Measurements from ENCODE around the gene GSPT1.

GSPT1 gene

DNA sequence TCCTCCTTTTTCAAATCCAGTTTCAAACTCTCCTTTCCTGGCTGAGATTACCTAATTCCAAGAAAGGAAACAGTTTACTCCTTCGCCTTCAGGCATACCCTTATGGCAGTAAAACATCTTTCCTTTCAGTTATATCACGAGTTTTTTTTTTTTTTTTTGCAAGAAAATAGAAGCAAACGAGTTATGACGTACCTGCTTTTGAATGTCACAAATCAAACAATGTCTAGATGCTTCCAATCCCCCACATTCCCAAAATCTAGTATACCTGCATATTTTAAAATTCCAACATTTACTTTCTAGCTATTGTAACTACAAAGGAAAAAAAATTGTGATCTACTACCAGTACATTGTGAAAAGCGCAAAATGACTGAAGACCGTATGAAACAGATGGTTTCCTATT, 28.9 kb downstream of the GSPT1 start:
- no peak for ATAC-seq
- TF ChIP-seq ZFP3 (CRISPR knock-in tag; IDR thresholded peaks at IDR 0.05): no peak
- TF ChIP-seq ZNF565 (CRISPR knock-in tag; conservative IDR thresholded peaks at IDR 0.05; ENCODE audit: low read depth): no peak
- no peak for TF ChIP-seq ARNTL (CRISPR knock-in tag; IDR thresholded peaks at IDR 0.05; ENCODE audit: borderline replicate concordance, low read depth)
- no peak for TF ChIP-seq ISL1 (CRISPR knock-in tag; IDR thresholded peaks at IDR 0.05)
- no peak for TF ChIP-seq ESRRG (CRISPR knock-in tag; IDR thresholded peaks at IDR 0.05)
- TF ChIP-seq, protein P1, sequence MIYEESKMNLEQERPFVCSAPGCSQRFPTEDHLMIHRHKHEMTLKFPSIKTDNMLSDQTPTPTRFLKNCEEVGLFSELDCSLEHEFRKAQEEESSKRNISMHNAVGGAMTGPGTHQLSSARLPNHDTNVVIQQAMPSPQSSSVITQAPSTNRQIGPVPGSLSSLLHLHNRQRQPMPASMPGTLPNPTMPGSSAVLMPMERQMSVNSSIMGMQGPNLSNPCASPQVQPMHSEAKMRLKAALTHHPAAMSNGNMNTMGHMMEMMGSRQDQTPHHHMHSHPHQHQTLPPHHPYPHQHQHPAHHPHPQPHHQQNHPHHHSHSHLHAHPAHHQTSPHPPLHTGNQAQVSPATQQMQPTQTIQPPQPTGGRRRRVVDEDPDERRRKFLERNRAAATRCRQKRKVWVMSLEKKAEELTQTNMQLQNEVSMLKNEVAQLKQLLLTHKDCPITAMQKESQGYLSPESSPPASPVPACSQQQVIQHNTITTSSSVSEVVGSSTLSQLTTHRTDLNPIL (CRISPR knock-in tag; IDR thresholded peaks at IDR 0.05; ENCODE audit: low read depth): no peak
- no peak for TF ChIP-seq CSDC2 (CRISPR knock-in tag; IDR thresholded peaks at IDR 0.05)
- no peak for TF ChIP-seq SNAI2 (CRISPR knock-in tag; IDR thresholded peaks at IDR 0.05)
- TF ChIP-seq ZC3H10 (CRISPR knock-in tag; IDR thresholded peaks at IDR 0.05): no peak
- TF ChIP-seq ZFP30 (CRISPR knock-in tag; IDR thresholded peaks at IDR 0.05): no peak
- no peak for TF ChIP-seq TOX (CRISPR knock-in tag; IDR thresholded peaks at IDR 0.05; ENCODE audit: borderline replicate concordance)
- TF ChIP-seq ZNF8 (CRISPR knock-in tag; IDR thresholded peaks at IDR 0.05): no peak

DNA sequence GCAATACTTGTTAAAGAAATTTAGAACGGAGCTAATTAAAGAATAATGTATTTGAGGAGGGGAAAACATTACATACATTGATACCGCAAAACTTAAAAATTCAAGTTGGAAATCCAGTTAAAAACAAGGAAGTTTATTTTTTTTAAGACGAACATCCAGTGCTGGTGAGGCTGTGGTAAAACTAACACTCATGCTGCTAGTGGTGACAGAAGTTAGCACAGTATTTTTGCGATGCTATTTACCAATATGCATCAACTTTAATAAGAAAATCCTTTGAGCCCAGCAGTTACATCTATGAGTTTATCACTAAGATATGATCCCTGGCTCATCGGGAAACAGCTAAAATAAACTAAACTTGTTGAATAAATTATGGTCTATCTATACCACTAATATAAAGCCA, 31.7 kb downstream of the GSPT1 start:
- ATAC-seq: no peak
- TF ChIP-seq ZNF565 (CRISPR knock-in tag; conservative IDR thresholded peaks at IDR 0.05; ENCODE audit: low read depth): no peak
- TF ChIP-seq OSR1 (CRISPR knock-in tag; IDR thresholded peaks at IDR 0.05): no peak
- TF ChIP-seq ARNTL (CRISPR knock-in tag; IDR thresholded peaks at IDR 0.05; ENCODE audit: borderline replicate concordance, low read depth): no peak
- no peak for TF ChIP-seq ESRRG (CRISPR knock-in tag; IDR thresholded peaks at IDR 0.05)
- TF ChIP-seq, protein P2, sequence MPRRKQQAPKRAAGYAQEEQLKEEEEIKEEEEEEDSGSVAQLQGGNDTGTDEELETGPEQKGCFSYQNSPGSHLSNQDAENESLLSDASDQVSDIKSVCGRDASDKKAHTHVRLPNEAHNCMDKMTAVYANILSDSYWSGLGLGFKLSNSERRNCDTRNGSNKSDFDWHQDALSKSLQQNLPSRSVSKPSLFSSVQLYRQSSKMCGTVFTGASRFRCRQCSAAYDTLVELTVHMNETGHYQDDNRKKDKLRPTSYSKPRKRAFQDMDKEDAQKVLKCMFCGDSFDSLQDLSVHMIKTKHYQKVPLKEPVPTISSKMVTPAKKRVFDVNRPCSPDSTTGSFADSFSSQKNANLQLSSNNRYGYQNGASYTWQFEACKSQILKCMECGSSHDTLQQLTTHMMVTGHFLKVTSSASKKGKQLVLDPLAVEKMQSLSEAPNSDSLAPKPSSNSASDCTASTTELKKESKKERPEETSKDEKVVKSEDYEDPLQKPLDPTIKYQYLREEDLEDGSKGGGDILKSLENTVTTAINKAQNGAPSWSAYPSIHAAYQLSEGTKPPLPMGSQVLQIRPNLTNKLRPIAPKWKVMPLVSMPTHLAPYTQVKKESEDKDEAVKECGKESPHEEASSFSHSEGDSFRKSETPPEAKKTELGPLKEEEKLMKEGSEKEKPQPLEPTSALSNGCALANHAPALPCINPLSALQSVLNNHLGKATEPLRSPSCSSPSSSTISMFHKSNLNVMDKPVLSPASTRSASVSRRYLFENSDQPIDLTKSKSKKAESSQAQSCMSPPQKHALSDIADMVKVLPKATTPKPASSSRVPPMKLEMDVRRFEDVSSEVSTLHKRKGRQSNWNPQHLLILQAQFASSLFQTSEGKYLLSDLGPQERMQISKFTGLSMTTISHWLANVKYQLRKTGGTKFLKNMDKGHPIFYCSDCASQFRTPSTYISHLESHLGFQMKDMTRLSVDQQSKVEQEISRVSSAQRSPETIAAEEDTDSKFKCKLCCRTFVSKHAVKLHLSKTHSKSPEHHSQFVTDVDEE (CRISPR knock-in tag; IDR thresholded peaks at IDR 0.05): no peak
- no peak for TF ChIP-seq CSDC2 (CRISPR knock-in tag; IDR thresholded peaks at IDR 0.05)
- TF ChIP-seq, protein P3, sequence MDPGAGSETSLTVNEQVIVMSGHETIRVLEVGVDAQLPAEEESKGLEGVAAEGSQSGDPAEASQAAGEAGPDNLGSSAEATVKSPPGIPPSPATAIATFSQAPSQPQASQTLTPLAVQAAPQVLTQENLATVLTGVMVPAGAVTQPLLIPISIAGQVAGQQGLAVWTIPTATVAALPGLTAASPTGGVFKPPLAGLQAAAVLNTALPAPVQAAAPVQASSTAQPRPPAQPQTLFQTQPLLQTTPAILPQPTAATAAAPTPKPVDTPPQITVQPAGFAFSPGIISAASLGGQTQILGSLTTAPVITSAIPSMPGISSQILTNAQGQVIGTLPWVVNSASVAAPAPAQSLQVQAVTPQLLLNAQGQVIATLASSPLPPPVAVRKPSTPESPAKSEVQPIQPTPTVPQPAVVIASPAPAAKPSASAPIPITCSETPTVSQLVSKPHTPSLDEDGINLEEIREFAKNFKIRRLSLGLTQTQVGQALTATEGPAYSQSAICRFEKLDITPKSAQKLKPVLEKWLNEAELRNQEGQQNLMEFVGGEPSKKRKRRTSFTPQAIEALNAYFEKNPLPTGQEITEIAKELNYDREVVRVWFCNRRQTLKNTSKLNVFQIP (CRISPR knock-in tag; IDR thresholded peaks at IDR 0.05; ENCODE audit: borderline replicate concordance, low read depth): no peak
- TF ChIP-seq, protein P1 (CRISPR knock-in tag; IDR thresholded peaks at IDR 0.05; ENCODE audit: low read depth): no peak

DNA sequence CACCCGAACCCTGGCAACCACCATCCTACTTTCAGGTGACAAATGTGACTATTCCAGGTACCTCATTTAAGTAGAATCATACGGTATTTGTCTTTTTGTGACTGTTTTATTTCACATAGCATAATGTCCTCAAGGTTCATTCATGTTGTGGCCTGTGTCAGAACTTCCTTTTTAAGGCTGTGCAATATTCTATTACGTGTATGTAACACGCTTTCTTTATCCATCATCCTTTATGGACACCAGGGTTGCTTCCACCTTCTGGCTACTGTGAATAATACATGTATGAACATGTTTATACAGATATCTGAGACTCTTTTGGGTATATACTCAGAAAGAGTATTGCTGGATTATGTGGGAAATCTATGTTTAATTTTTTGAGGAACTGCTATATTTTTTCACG, 35.7 kb downstream of the GSPT1 start:
- no peak for ATAC-seq
- TF ChIP-seq RARB (CRISPR knock-in tag; IDR thresholded peaks at IDR 0.05): no peak
- TF ChIP-seq SNAI2 (CRISPR knock-in tag; IDR thresholded peaks at IDR 0.05): no peak
- no peak for TF ChIP-seq BACH2 (CRISPR knock-in tag; IDR thresholded peaks at IDR 0.05; ENCODE audit: borderline replicate concordance)
- TF ChIP-seq ZC3H10 (CRISPR knock-in tag; IDR thresholded peaks at IDR 0.05): no peak
- TF ChIP-seq, protein P4, sequence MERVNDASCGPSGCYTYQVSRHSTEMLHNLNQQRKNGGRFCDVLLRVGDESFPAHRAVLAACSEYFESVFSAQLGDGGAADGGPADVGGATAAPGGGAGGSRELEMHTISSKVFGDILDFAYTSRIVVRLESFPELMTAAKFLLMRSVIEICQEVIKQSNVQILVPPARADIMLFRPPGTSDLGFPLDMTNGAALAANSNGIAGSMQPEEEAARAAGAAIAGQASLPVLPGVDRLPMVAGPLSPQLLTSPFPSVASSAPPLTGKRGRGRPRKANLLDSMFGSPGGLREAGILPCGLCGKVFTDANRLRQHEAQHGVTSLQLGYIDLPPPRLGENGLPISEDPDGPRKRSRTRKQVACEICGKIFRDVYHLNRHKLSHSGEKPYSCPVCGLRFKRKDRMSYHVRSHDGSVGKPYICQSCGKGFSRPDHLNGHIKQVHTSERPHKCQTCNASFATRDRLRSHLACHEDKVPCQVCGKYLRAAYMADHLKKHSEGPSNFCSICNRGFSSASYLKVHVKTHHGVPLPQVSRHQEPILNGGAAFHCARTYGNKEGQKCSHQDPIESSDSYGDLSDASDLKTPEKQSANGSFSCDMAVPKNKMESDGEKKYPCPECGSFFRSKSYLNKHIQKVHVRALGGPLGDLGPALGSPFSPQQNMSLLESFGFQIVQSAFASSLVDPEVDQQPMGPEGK (CRISPR knock-in tag; IDR thresholded peaks at IDR 0.05; ENCODE audit: borderline replicate concordance): no peak
- no peak for TF ChIP-seq ZNF565 (CRISPR knock-in tag; conservative IDR thresholded peaks at IDR 0.05; ENCODE audit: low read depth)
- TF ChIP-seq TCF4 (CRISPR knock-in tag; IDR thresholded peaks at IDR 0.05; ENCODE audit: borderline replicate concordance): no peak
- no peak for TF ChIP-seq OSR1 (CRISPR knock-in tag; IDR thresholded peaks at IDR 0.05)
- no peak for TF ChIP-seq ZFP3 (CRISPR knock-in tag; IDR thresholded peaks at IDR 0.05)
- TF ChIP-seq TOX (CRISPR knock-in tag; IDR thresholded peaks at IDR 0.05; ENCODE audit: borderline replicate concordance): no peak
- TF ChIP-seq, protein P5, sequence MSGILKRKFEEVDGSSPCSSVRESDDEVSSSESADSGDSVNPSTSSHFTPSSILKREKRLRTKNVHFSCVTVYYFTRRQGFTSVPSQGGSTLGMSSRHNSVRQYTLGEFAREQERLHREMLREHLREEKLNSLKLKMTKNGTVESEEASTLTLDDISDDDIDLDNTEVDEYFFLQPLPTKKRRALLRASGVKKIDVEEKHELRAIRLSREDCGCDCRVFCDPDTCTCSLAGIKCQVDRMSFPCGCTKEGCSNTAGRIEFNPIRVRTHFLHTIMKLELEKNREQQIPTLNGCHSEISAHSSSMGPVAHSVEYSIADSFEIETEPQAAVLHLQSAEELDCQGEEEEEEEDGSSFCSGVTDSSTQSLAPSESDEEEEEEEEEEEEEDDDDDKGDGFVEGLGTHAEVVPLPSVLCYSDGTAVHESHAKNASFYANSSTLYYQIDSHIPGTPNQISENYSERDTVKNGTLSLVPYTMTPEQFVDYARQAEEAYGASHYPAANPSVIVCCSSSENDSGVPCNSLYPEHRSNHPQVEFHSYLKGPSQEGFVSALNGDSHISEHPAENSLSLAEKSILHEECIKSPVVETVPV (CRISPR knock-in tag; IDR thresholded peaks at IDR 0.05): no peak
- no peak for TF ChIP-seq CSDC2 (CRISPR knock-in tag; IDR thresholded peaks at IDR 0.05)
- no peak for TF ChIP-seq ZNF8 (CRISPR knock-in tag; IDR thresholded peaks at IDR 0.05)
- no peak for TF ChIP-seq GLIS3 (CRISPR knock-in tag; IDR thresholded peaks at IDR 0.05)
- no peak for TF ChIP-seq ZFP30 (CRISPR knock-in tag; IDR thresholded peaks at IDR 0.05)
- no peak for TF ChIP-seq ESRRG (CRISPR knock-in tag; IDR thresholded peaks at IDR 0.05)
- TF ChIP-seq, protein P1 (CRISPR knock-in tag; IDR thresholded peaks at IDR 0.05; ENCODE audit: low read depth): no peak
- no peak for TF ChIP-seq PPARA (CRISPR knock-in tag; IDR thresholded peaks at IDR 0.05; ENCODE audit: borderline replicate concordance)
- TF ChIP-seq ZNF70 (CRISPR knock-in tag; IDR thresholded peaks at IDR 0.05): no peak
- no peak for TF ChIP-seq ARNTL (CRISPR knock-in tag; IDR thresholded peaks at IDR 0.05; ENCODE audit: borderline replicate concordance, low read depth)
